NCI-H226 (cell line): Measurements from ENCODE around the gene TMEM145.
A peak's percentile ranks its signal among the peaks of the same experiment; 100 is the strongest.
"Not testable (repeated sequence)": the region's sequence is repeated elsewhere in the genome, so short reads cannot be mapped to it uniquely, and the experiment has no call there.

Experiments
- DNase-seq: peaks from one replicate; pipeline ENCODE4 v3.0.0-alpha.2; 2015

The TMEM145 gene

GRCh38 chr19:42316223-42317211, 3.4 kb downstream of the TMEM145 start:
- no peak for DNase-seq

- no peak for DNase-seq
Observed at GRCh38 chr19:42317535-42317934, 4.4 kb downstream of the TMEM145 start.

GRCh38 chr19:42322305-42322704, 9.2 kb downstream of the TMEM145 start:
- no peak for DNase-seq

- DNase-seq, result no peak
Observed at GRCh38 chr19:42323473-42323851, 10.4 kb downstream of the TMEM145 start.

- DNase-seq, result no peak
Observed at GRCh38 chr19:42323852-42324654, 10.9 kb downstream of the TMEM145 start.

- DNase-seq, result no peak
Observed at GRCh38 chr19:42324655-42325307, 11.7 kb downstream of the TMEM145 start.

- DNase-seq, result peak; percentile 97
Observed at GRCh38 chr19:42325308-42325895, 12.3 kb downstream of the TMEM145 start, which contains the start of gene MEGF8. MEGF8 (plus strand) TSS chr19:42325635; CDS start chr19:42326244, 609 bp downstream.

GRCh38 chr19:42325896-42326771, 13.0 kb downstream of the TMEM145 start:
- no peak for DNase-seq

- DNase-seq, result no peak
Observed at GRCh38 chr19:42326969-42327368, 13.9 kb downstream of the TMEM145 start.

GRCh38 chr19:42327381-42327780, 14.3 kb downstream of the TMEM145 start:
- no peak for DNase-seq

- no peak for DNase-seq
Observed at GRCh38 chr19:42328106-42328505, 15.0 kb downstream of the TMEM145 start.

- no peak for DNase-seq
Observed at GRCh38 chr19:42328854-42329253, 15.7 kb downstream of the TMEM145 start.

GRCh38 chr19:42330241-42330711, 17.2 kb downstream of the TMEM145 start:
- no peak for DNase-seq

- not testable (repeated sequence) for DNase-seq
Observed at GRCh38 chr19:42331333-42331732, 18.2 kb downstream of the TMEM145 start.

- DNase-seq, result no peak
Observed at GRCh38 chr19:42332059-42332458, 18.9 kb downstream of the TMEM145 start.

- DNase-seq, result no peak
Observed at GRCh38 chr19:42333018-42333417, 19.9 kb downstream of the TMEM145 start.

GRCh38 chr19:42333975-42334696, 21.0 kb downstream of the TMEM145 start:
- DNase-seq, result no peak

GRCh38 chr19:42334697-42335373, 21.7 kb downstream of the TMEM145 start:
- DNase-seq, result no peak

- no peak for DNase-seq
Observed at GRCh38 chr19:42335374-42335936, 22.3 kb downstream of the TMEM145 start.

GRCh38 chr19:42335971-42336370, 22.9 kb downstream of the TMEM145 start:
- DNase-seq, result no peak
